Endometrial microvascular endothelial cells (primary cell): ENCODE measurements around the gene FAM227A. TPM values are rescaled to one million over a fixed set of nuclear protein-coding genes. Genes with fewer than 3 reads are reported as not detected.
"Not testable (repeated sequence)": the region's sequence is repeated elsewhere in the genome, so short reads cannot be mapped to it uniquely, and the experiment has no call there.

Source experiments
- in situ Hi-C: cut with HindIII; loops from 2 replicates; pipeline ENCODE4 v1.10.0; 2017; ENCODE audit warnings: low sequenced_read_pairs, low pct_unique_long_range_greater_than_20kb; ENCODE audit errors: inconsistent ontology term
- total RNA-seq: library from RNA; depleted of rRNA; stranded (reverse); fragments of >200 nt; gene quantifications from one replicate; pipeline ENCODE4 v1.2.3, GENCODE V29; 2015; ENCODE audit errors: inconsistent ontology term

FAM227A gene
- total RNA-seq, 1 donor from 2014 or later: 0.19 TPM

GRCh38 chr22:38675833-38676232 is 19.6 kb upstream of the FAM227A start:
- in situ Hi-C loops: no loop called here

GRCh38 chr22:38674888-38675287 is 18.7 kb upstream of the FAM227A start:
- in situ Hi-C loops: no loop called here

- in situ Hi-C loops: no loop called here
Observed at GRCh38 chr22:38657045-38657909, 1.1 kb upstream of the FAM227A start.

- in situ Hi-C loops: no loop called here
Observed at GRCh38 chr22:38655519-38656255, 505 bp downstream of the FAM227A start.

- in situ Hi-C loops: no loop called here
Observed at GRCh38 chr22:38653741-38654140, 2.5 kb downstream of the FAM227A start.

- in situ Hi-C loops: no loop called here
Observed at GRCh38 chr22:38652859-38653258, 3.3 kb downstream of the FAM227A start.

GRCh38 chr22:38649841-38650522 is 6.2 kb downstream of the FAM227A start:
- in situ Hi-C loops: no loop called here

- in situ Hi-C loops: no loop called here
Observed at GRCh38 chr22:38645430-38645829, 10.8 kb downstream of the FAM227A start.

GRCh38 chr22:38644245-38644644 is 11.9 kb downstream of the FAM227A start:
- in situ Hi-C loops: not testable (repeated sequence)

- in situ Hi-C loops: no loop called here
Observed at GRCh38 chr22:38641476-38642040, 14.6 kb downstream of the FAM227A start.

- in situ Hi-C loops: no loop called here
Observed at GRCh38 chr22:38638728-38639127, 17.5 kb downstream of the FAM227A start.

GRCh38 chr22:38638216-38638615 is 18.0 kb downstream of the FAM227A start:
- in situ Hi-C loops: no loop called here

- in situ Hi-C loops: no loop called here
Observed at GRCh38 chr22:38632528-38632927, 23.7 kb downstream of the FAM227A start.

- in situ Hi-C loops: no loop called here
Observed at GRCh38 chr22:38631724-38632123, 24.5 kb downstream of the FAM227A start.

- in situ Hi-C loops: no loop called here
Observed at GRCh38 chr22:38629108-38629507, 27.1 kb downstream of the FAM227A start.

- in situ Hi-C loops: no loop called here
Observed at GRCh38 chr22:38628444-38628843, 27.7 kb downstream of the FAM227A start.

GRCh38 chr22:38623351-38623750 is 32.8 kb downstream of the FAM227A start:
- in situ Hi-C loops: no loop called here

GRCh38 chr22:38618682-38619081 is 37.5 kb downstream of the FAM227A start:
- in situ Hi-C loops: no loop called here

GRCh38 chr22:38618258-38618657 is 37.9 kb downstream of the FAM227A start:
- in situ Hi-C loops: no loop called here
